ENCODE measurements around the gene VARS1.

DNA sequence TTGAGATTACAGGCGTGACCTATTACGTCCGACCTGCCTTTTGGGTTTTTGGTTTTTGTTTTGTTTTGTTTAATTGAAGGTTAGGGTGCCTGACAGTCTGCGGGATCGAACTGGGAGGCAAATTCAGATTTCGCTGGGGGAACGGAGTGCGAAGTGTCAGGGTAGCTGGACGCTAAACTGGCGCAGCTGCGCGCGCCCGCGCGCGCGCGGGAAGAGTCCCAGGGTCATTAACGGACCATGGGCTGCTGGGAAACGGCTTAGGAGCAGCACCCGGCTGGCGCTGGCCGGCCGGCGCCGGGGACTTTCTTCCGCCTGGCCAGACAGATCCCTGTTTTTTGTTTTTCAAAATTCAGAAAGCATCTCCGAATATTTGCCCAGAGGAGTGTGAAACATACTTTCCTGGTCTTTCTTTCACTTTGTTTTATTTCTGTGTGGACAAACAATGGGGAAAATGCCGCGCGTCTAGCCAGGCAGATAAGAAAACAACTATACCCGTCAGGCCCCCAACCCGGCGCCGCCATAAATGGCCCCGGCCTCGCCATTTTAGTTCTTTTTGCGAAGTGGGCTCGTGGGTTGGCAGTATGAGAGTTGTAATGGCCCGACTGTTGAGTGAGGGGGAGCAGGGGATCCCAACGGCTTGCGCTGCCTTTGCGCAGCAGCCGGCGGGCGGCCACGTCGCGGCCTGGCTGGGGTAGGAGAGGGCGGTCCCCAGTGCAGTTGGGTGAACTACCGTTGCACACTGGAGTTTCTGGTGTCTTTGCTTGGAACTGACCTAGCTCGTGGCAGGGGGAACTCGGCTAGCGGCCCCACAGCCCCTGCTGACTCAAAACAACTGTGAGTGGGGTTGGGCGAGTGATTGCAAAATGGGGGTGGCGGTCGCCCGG is 39.1 kb upstream of the VARS1 start:
- TF ChIP-seq CTCF (IDR thresholded peaks at IDR 0.05; ENCODE audit: low read depth, low read length), result no peak
- no peak for TF ChIP-seq EZH2phosphoT487 (IDR thresholded peaks at IDR 0.05; ENCODE audit: low read depth)
